AG09309 (cell line): ENCODE results near the gene SH3PXD2A.

Source experiments
- DNase-seq: peaks from one replicate; pipeline ENCODE4 v3.0.0-alpha.2; 2010; ENCODE audit warnings: low read depth
- H3K4me3 ChIP-seq: 2 replicates; pipeline ENCODE4 v1.5.1; 2011; ENCODE audit warnings: mild to moderate bottlenecking, low read depth, low read length, moderate library complexity; ENCODE audit not compliant: control insufficient read depth
- TF ChIP-seq, protein P1 (sequence below): IDR thresholded peaks from 2 replicates; pipeline ENCODE4 v1.5.1; 2011; ENCODE audit warnings: mild to moderate bottlenecking, low read depth, low read length, inconsistent platforms; ENCODE audit not compliant: insufficient read depth, control insufficient read depth; ENCODE audit errors: missing control alignments

The SH3PXD2A gene

DNA sequence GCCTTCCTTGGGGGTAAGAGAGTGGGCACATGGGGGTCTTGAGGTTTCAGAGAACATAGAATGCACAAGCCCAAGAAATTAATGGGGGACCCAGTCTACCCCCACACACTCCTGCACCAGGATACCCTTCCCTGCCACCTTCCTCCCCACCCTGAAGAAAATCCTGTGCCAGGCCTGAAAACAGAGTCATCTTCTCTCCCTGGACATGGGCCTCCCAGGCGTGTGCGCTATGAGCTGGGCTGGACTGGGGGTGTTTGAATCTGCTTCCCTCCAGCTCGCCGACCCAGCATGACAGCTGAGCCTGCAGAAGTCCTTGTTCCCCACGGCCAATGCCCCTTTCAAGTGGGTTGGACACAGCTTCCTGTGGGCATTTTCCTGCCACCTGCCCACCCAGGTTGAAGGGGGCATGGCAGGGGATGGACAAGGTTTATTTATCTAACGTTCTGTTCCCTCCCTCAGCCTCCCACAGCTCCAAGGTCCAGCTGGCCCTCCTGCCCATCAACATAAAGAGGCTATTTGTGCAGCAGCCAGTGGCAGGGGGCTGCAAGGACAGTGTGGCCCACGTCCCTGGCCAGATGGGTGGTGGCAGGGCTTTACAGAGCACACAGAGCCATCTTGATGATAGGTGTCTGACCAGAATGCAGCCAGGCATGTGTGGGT lies 141.0 kb downstream of the SH3PXD2A start:
- H3K4me3 ChIP-seq = no peak overlapping the region
- TF ChIP-seq, protein P1, sequence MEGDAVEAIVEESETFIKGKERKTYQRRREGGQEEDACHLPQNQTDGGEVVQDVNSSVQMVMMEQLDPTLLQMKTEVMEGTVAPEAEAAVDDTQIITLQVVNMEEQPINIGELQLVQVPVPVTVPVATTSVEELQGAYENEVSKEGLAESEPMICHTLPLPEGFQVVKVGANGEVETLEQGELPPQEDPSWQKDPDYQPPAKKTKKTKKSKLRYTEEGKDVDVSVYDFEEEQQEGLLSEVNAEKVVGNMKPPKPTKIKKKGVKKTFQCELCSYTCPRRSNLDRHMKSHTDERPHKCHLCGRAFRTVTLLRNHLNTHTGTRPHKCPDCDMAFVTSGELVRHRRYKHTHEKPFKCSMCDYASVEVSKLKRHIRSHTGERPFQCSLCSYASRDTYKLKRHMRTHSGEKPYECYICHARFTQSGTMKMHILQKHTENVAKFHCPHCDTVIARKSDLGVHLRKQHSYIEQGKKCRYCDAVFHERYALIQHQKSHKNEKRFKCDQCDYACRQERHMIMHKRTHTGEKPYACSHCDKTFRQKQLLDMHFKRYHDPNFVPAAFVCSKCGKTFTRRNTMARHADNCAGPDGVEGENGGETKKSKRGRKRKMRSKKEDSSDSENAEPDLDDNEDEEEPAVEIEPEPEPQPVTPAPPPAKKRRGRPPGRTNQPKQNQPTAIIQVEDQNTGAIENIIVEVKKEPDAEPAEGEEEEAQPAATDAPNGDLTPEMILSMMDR = no peak
- no peak for DNase-seq

DNA sequence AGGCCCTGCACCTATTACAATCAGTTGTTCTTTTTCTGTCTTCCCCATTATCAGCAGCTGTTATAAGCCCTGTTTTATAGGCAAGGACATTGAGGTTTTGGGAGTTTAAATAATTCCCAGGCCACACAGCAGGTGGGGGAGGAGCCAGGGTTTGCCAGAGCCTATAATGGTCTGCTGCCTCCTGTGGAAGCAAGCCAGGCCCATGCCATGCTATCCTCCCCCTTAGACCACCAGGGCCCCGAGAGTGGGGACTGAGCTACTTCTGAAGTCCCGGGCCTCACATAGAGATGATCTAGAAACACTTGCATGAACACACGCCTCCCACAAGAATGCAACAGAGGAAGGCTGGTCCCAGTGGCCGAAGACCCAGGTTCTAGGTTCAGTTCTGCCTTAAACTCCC lies 141.7 kb downstream of the SH3PXD2A start:
- TF ChIP-seq, protein P1 = no peak

DNA sequence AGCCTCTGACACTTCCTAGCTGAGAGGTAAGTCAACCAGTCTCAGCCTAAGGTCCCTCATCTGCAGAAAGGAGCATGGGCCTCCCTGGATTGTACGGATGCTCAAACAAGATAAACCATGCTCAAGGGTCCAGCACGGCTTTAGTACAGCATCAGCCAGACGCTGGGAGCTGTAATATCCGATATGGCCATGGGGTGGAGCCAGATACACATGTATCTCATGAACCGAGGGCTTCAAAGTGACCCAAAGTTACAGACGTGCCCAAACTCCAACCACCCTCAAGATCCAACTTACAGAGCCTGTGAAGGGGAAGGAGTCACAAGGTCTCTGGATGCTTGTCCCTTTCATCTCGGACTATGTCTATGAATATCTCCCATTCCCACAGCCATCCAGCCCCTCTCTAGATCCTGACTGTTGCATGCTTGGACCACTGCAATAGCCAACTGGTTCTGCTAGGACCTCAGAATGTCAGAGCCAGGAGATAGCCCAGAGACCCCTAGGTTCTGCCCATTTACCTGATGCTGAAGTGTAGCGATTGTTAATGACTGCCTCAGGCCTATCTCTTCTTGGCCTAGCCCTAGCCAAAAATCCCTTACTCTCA lies 142.4 kb downstream of the SH3PXD2A start:
- peak; percentile 43 for DNase-seq
- H3K4me3 ChIP-seq = no peak overlapping the region
- TF ChIP-seq, protein P1 = peak; percentile 71

More for the DNA sequence above, 141.7 kb downstream of the SH3PXD2A start:
- no peak overlapping the region for H3K4me3 ChIP-seq
- DNase-seq = no peak

DNA sequence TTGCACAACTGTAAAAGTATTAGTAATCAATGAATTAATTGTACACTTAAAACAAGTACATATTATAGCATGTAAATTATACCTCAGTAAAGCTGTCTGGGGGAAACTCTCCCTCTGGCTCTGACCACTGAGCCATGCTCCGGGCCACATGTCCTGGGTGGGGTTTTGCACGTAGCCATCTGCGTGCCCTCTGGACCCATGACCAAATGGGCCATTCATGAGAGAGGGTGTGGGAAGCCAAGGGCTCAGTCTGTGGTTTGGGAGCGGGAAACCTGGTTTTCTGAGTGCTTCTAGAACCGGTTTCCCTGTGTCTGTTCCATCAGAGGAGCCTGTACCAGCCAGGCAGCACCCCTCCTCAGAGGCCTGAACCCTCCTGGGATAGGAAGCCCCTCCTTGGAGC lies 143.2 kb downstream of the SH3PXD2A start:
- no peak for DNase-seq

DNA sequence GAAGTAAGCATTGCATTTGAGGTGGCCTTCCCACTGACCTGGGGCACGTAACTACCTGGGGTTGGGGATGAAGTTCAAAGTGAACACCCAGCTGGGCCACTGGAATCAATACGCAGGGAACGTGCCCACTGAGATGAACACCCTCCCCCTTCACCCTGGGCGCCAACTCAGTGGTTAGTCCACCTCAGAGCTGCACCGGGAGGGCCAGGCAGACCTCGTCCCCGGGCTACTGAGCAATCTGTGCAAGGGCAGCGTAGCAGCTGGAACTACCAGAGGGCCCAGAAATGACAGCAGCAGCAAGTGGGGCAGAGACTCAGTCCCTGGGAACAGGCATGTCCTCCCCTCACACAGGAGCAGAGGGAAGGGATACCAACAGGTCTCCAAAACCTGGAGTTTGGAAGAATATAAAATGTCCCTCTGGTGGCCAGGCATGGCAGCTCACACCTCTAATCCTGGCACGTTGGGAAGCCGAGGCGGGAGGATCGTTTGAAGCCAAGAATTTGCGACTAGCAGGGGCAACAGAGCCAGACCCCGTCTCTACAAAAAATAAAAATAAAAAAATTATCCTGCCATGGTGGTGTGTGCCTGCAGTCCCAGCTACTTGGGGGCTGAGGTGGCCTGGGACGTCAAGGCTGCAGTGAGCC lies 143.9 kb downstream of the SH3PXD2A start:
- H3K4me3 ChIP-seq = no peak overlapping the region
- DNase-seq = no peak
- TF ChIP-seq, protein P1 = no peak

More for the DNA sequence above, 143.2 kb downstream of the SH3PXD2A start:
- no peak overlapping the region for H3K4me3 ChIP-seq
- TF ChIP-seq, protein P1 = no peak

DNA sequence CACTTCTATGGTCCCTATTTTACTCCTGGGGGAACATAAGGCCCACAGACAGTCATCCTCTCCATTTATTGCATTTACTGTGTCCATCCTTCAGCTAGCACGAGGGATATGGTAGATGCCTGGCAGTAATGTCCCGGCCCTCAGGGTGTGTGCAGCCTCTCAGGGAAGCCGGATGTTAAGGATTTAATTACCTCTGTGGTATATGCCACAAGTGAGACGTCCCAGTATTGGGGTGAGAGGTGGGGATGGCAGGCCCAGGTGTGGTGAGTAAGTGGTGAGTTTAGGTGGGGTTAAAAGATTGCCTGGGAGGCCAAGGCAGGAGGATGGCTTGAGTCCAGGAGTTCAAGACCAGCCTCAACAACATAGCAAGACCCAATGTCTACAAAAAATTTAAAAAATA lies 144.9 kb downstream of the SH3PXD2A start:
- TF ChIP-seq, protein P1 = no peak
- no peak overlapping the region for H3K4me3 ChIP-seq
- no peak for DNase-seq
